Mesenchymal stem cell (in vitro differentiated cells and primary cell): ENCODE data around the gene ACAP3.

ENCODE experiments used
- DNase-seq: peaks from one replicate; pipeline ENCODE4 v3.0.0-alpha.2; 2013
- H2AFZ ChIP-seq: one replicate; pipeline ENCODE4 v1.6.1; 2013; ENCODE audit warnings: low read depth, mild to moderate bottlenecking, control low read depth, inconsistent platforms, low read length, moderate library complexity
- H2AK5ac ChIP-seq: 2 replicates; pipeline ENCODE4 v1.6.1; 2013; ENCODE audit warnings: low read length, moderate library complexity, mild to moderate bottlenecking, inconsistent platforms; ENCODE audit not compliant: severe bottlenecking
- H2BK120ac ChIP-seq: one replicate; pipeline ENCODE4 v1.6.1; 2013; ENCODE audit warnings: low read depth, mild to moderate bottlenecking, inconsistent platforms, low read length, moderate library complexity
- H2BK12ac ChIP-seq, 2 experiments: one replicate each; pipeline ENCODE4 v1.6.1; 2013; ENCODE audit warnings: inconsistent platforms in 2 of 2, low read length in 2 of 2, mild to moderate bottlenecking in 2 of 2, moderate library complexity in 2 of 2, control low read depth in 1 of 2
- H2BK15ac ChIP-seq: one replicate; pipeline ENCODE4 v1.6.1; 2013; ENCODE audit warnings: mild to moderate bottlenecking, low read depth, inconsistent platforms; ENCODE audit not compliant: poor library complexity, severe bottlenecking
- H2BK5ac ChIP-seq: 2 replicates; pipeline ENCODE4 v1.6.1; 2013; ENCODE audit warnings: low read depth, mild to moderate bottlenecking, low read length, control low read depth, inconsistent platforms; ENCODE audit not compliant: poor library complexity, severe bottlenecking
- H3K14ac ChIP-seq, 2 experiments: one replicate each; pipeline ENCODE4 v1.6.1; 2013; ENCODE audit warnings: inconsistent platforms in 2 of 2, low read length in 2 of 2, control low read depth in 1 of 2, mild to moderate bottlenecking in 1 of 2, moderate library complexity in 1 of 2
- H3K18ac ChIP-seq, 2 experiments: one replicate each; pipeline ENCODE4 v1.6.1; 2013; ENCODE audit warnings: inconsistent platforms in 2 of 2, low read length in 2 of 2, control low read depth in 1 of 2, low read depth in 1 of 2, mild to moderate bottlenecking in 1 of 2
- H3K23ac ChIP-seq, 2 experiments: one replicate each; pipeline ENCODE4 v1.6.1; 2013; ENCODE audit warnings: inconsistent platforms in 2 of 2, low read length in 2 of 2, mild to moderate bottlenecking in 2 of 2, moderate library complexity in 2 of 2, control low read depth in 1 of 2
- H3K27ac ChIP-seq: 2 replicates; pipeline ENCODE4 v1.5.1; 2013; ENCODE audit warnings: mild to moderate bottlenecking, moderate library complexity, low read length, control low read depth, inconsistent platforms; ENCODE audit not compliant: poor library complexity, severe bottlenecking
- H3K27me3 ChIP-seq, 2 experiments: 2 replicates each; pipeline versions ENCODE4 v1.6.1 to v1.7.0; 2013; ENCODE audit warnings: low read length in 2 of 2, mild to moderate bottlenecking in 2 of 2, moderate library complexity in 2 of 2, control low read depth in 1 of 2, inconsistent platforms in 1 of 2; ENCODE audit not compliant: control insufficient read depth in 1 of 2, insufficient read depth in 1 of 2
- H3K36me3 ChIP-seq, 2 experiments: 2 replicates each; pipeline versions ENCODE4 v1.6.1 to v1.7.0; 2013; ENCODE audit warnings: low read length in 2 of 2, control low read depth in 1 of 2, inconsistent platforms in 1 of 2, low read depth in 1 of 2, mild to moderate bottlenecking in 1 of 2; ENCODE audit not compliant: insufficient read depth in 2 of 2, control insufficient read depth in 1 of 2
- H3K4ac ChIP-seq, 2 experiments: one replicate each; pipeline ENCODE4 v1.6.1; 2013; ENCODE audit warnings: inconsistent platforms in 2 of 2, low read length in 2 of 2, mild to moderate bottlenecking in 2 of 2, moderate library complexity in 2 of 2, control low read depth in 1 of 2, low read depth in 1 of 2
- H3K4me1 ChIP-seq: 2 replicates; pipeline ENCODE4 v1.6.1; 2013; ENCODE audit warnings: low read depth, low read length, control low read depth; ENCODE audit not compliant: control insufficient read depth, insufficient read depth
- H3K4me2 ChIP-seq: 2 replicates; pipeline ENCODE4 v1.6.1; 2013; ENCODE audit warnings: low read length, mild to moderate bottlenecking, inconsistent platforms; ENCODE audit not compliant: poor library complexity, severe bottlenecking
- H3K4me3 ChIP-seq, 2 experiments: 2 replicates each; pipeline versions ENCODE4 v1.5.1 to v1.7.0; 2013; ENCODE audit warnings: low read length in 2 of 2, mild to moderate bottlenecking in 2 of 2, control low read depth in 1 of 2, low read depth in 1 of 2; ENCODE audit not compliant: insufficient read depth in 1 of 2
- H3K79me1 ChIP-seq: replicated peaks from 2 replicates; pipeline ENCODE4 v1.6.1; 2013; ENCODE audit warnings: mild to moderate bottlenecking, control low read depth, low read length, inconsistent platforms; ENCODE audit not compliant: poor library complexity, severe bottlenecking
- H3K9ac ChIP-seq: 2 replicates; pipeline ENCODE4 v1.7.0; 2013; ENCODE audit warnings: mild to moderate bottlenecking, low read length, moderate library complexity
- H3K9me3 ChIP-seq: 2 replicates; pipeline ENCODE4 v1.7.0; 2013; ENCODE audit warnings: mild to moderate bottlenecking, low read length; ENCODE audit not compliant: control insufficient read depth
- H4K8ac ChIP-seq: one replicate; pipeline ENCODE4 v1.6.1; 2013; ENCODE audit warnings: inconsistent platforms, mild to moderate bottlenecking, low read length, moderate library complexity
- H4K91ac ChIP-seq: one replicate; pipeline ENCODE4 v1.6.1; 2013; ENCODE audit warnings: mild to moderate bottlenecking, low read length, inconsistent platforms
- WGBS: methylation state at CpG from one replicate; pipeline ENCODE4 v1.1.7; 2013; ENCODE audit warnings: mixed read lengths; 5-methylcytosine and 5-hydroxymethylcytosine counted together

Gene ACAP3

GRCh38 chr1:1321477-1321876 lies 13.7 kb upstream of the ACAP3 start:
- Histone ChIP-seq H3K4ac (no peak overlapping the region), H3K9me3 (no peaks in the 10 kb centered on the region), H3K36me3 (peaks cover 25 to 55% of the 10 kb centered on the region in 2 experiments), H3K4me2 (no peak overlapping the region), H3K4me3 (no peak overlapping the region), H2BK120ac (no peak overlapping the region), H2BK15ac (no peak overlapping the region), H3K27me3 (no peaks in the 10 kb centered on the region), H3K9ac (peak overlapping the region; percentile 57), H3K79me1 (peaks cover 13% of the 10 kb centered on the region), H3K14ac (no peak overlapping the region), H2BK12ac (no peak overlapping the region), H3K4me1 (peaks cover 64% of the 10 kb centered on the region), H4K91ac (peak overlapping the region; percentile 65), H4K8ac (no peak overlapping the region), H3K18ac (no peak overlapping the region), H2AFZ (no peak overlapping the region), H2BK5ac (no peak overlapping the region), H2AK5ac (no peak overlapping the region), H3K23ac (no peak overlapping the region), H3K27ac (no peak overlapping the region)
- WGBS, result 98% methylated on average over 8 of the region's 8 CpGs
- no peak for DNase-seq

- no peaks in the 10 kb centered on the region for H3K9me3 ChIP-seq
- WGBS, result 83% methylated on average over 23 of the region's 23 CpGs
- no peak overlapping the region for H4K91ac ChIP-seq
- peaks cover 11% of the 10 kb centered on the region for H3K79me1 ChIP-seq
- no peak overlapping the region for H2BK120ac ChIP-seq
- peaks cover 59% of the 10 kb centered on the region for H3K4me1 ChIP-seq
- no peaks in the 10 kb centered on the region for H3K27me3 ChIP-seq
- H2BK15ac ChIP-seq, result no peak overlapping the region
- peak overlapping the region; percentile 1 for H3K27ac ChIP-seq
- H2AK5ac ChIP-seq, result no peak overlapping the region
- no peak overlapping the region for H3K14ac ChIP-seq
- no peak overlapping the region for H2AFZ ChIP-seq
- H3K18ac ChIP-seq, result no peak overlapping the region
- H3K4ac ChIP-seq, result no peak overlapping the region
- peak overlapping the region; percentile 57 for H3K9ac ChIP-seq
- H3K4me2 ChIP-seq, result no peak overlapping the region
- no peak overlapping the region for H3K23ac ChIP-seq
- H3K36me3 ChIP-seq, result peaks cover 29 to 57% of the 10 kb centered on the region in 2 experiments
- H4K8ac ChIP-seq, result no peak overlapping the region
- no peak for DNase-seq
- no peak overlapping the region for H2BK5ac ChIP-seq
- no peak overlapping the region for H2BK12ac ChIP-seq
- H3K4me3 ChIP-seq, result no peak overlapping the region
Measured at GRCh38 chr1:1320666-1321448, 13.1 kb upstream of the ACAP3 start.

GRCh38 chr1:1319646-1319941 lies 11.9 kb upstream of the ACAP3 start:
- Histone ChIP-seq H2BK5ac (no peak overlapping the region), H3K4me2 (no peak overlapping the region), H3K18ac (no peak overlapping the region), H3K4ac (no peak overlapping the region), H4K8ac (no peak overlapping the region), H3K36me3 (peaks cover 37 to 66% of the 10 kb centered on the region in 2 experiments), H2BK15ac (no peak overlapping the region), H2AFZ (no peak overlapping the region), H3K23ac (no peak overlapping the region), H3K27ac (no peak overlapping the region), H2BK12ac (no peak overlapping the region), H3K9me3 (no peaks in the 10 kb centered on the region), H2AK5ac (no peak overlapping the region), H2BK120ac (no peak overlapping the region), H4K91ac (no peak overlapping the region), H3K27me3 (no peaks in the 10 kb centered on the region), H3K9ac (no peak overlapping the region), H3K4me3 (no peak overlapping the region), H3K4me1 (peaks cover 53% of the 10 kb centered on the region), H3K14ac (no peak overlapping the region), H3K79me1 (peaks cover 20% of the 10 kb centered on the region)
- no peak for DNase-seq
- 95% methylated on average over 13 of the region's 13 CpGs for WGBS

GRCh38 chr1:1318777-1319645 lies 11.3 kb upstream of the ACAP3 start:
- H4K8ac ChIP-seq, result no peak overlapping the region
- peak overlapping the region; percentile 22 for H3K27ac ChIP-seq
- H3K23ac ChIP-seq, result no peak overlapping the region
- no peak overlapping the region for H3K4ac ChIP-seq
- H2BK12ac ChIP-seq, result no peak overlapping the region
- no peak overlapping the region for H2BK120ac ChIP-seq
- H2AFZ ChIP-seq, result no peak overlapping the region
- H3K9me3 ChIP-seq, result no peaks in the 10 kb centered on the region
- H3K9ac ChIP-seq, result peak overlapping the region; percentile 83
- peak overlapping the region; percentile 12 for H2AK5ac ChIP-seq
- peaks cover 53% of the 10 kb centered on the region for H3K4me1 ChIP-seq
- H3K79me1 ChIP-seq, result peaks cover 24% of the 10 kb centered on the region
- no peak overlapping the region for H3K14ac ChIP-seq
- DNase-seq, result no peak
- peak overlapping the region; percentile 22 for H4K91ac ChIP-seq
- H3K18ac ChIP-seq, result no peak overlapping the region
- H3K4me2 ChIP-seq, result no peak overlapping the region
- 94% methylated on average over 36 of the region's 36 CpGs for WGBS
- H2BK5ac ChIP-seq, result no peak overlapping the region
- H3K36me3 ChIP-seq, result peaks cover 43 to 72% of the 10 kb centered on the region in 2 experiments
- no peaks in the 10 kb centered on the region for H3K27me3 ChIP-seq
- H3K4me3 ChIP-seq, result no peak overlapping the region
- no peak overlapping the region for H2BK15ac ChIP-seq
